ENCODE results near the gene CCDC33.

GRCh38 chr15:74295800-74296199 is 59.7 kb downstream of the CCDC33 start:
- TF ChIP-seq ZNF274 (IDR thresholded peaks at IDR 0.05; ENCODE audit: low read depth, low read length) (no peak), YY1 (IDR thresholded peaks at IDR 0.05; ENCODE audit: insufficient read depth, insufficient read length) (no peak)
